HL-60 (cell line): ENCODE results near the gene LY9.

Experiments used
- DNase-seq, 2 experiments: peaks; one replicate each; pipeline ENCODE4 v3.0.0-alpha.2; 2010 to 2020; ENCODE audit warnings: low read depth in 1 of 2, low spot score in 1 of 2
- H3K27ac ChIP-seq: fragments of 250-450 bp; sonication (Bioruptor Pico); replicated peaks from 2 replicates; pipeline ENCODE4 v1.5.1; 2020; ENCODE audit warnings: mild to moderate bottlenecking, moderate library complexity
- H3K27me3 ChIP-seq: fragments of 250-450 bp; sonication (Bioruptor Pico); 2 replicates; pipeline ENCODE4 v1.5.1; 2021; ENCODE audit warnings: mild to moderate bottlenecking, moderate library complexity; ENCODE audit not compliant: insufficient read depth, poor library complexity, severe bottlenecking
- H3K4me3 ChIP-seq: replicated peaks from 2 replicates; pipeline ENCODE4 v1.5.1; 2011; ENCODE audit warnings: mild to moderate bottlenecking, control low read depth, low read length; ENCODE audit not compliant: insufficient read depth
- GABPA ChIP-seq: IDR thresholded peaks from 2 replicates; pipeline ENCODE4 v1.6.1; 2012; ENCODE audit warnings: low read depth
- POLR2AphosphoS5 ChIP-seq: IDR thresholded peaks from 2 replicates; pipeline ENCODE4 v1.6.1; 2012; ENCODE audit warnings: low read depth
- REST ChIP-seq: IDR thresholded peaks from 2 replicates; pipeline ENCODE4 v1.6.1; 2012; ENCODE audit warnings: low read depth; ENCODE audit not compliant: insufficient replicate concordance
- SPI1 ChIP-seq: IDR thresholded peaks from 2 replicates; pipeline ENCODE4 v1.6.1; 2012; ENCODE audit warnings: low read depth, mild to moderate bottlenecking, borderline replicate concordance
- TF ChIP-seq, protein P1 (sequence below): IDR thresholded peaks from one replicate; pipeline ENCODE4 v1.5.1; 2011; ENCODE audit warnings: low read length, control low read depth, inconsistent platforms; ENCODE audit not compliant: insufficient read depth

The LY9 gene

GRCh38 chr1:160758521-160758920 lies 37.5 kb upstream of the LY9 start:
- TF ChIP-seq POLR2AphosphoS5 (no peak), REST (no peak), GABPA (no peak)

DNA sequence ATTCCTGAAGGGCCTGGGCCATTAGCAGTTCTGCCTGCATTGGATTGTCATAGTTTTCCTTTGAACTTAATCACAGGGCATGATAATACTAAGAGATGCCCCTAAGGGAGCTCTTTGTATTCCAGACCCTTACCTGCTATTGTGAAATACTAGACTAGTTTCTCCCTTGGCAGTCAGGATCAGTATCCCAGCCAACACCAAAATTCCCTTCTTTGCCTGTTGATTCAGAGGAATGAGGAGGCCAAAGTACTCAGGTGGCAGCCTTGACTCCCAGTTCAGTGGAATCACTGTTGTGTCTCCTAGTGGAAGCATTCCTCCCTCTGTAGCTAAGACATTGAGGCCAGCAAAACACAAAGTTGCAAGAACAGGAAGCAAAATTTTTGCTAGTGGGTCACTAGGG lies 36.2 kb upstream of the LY9 start:
- TF ChIP-seq SPI1: no peak
- no peak for TF ChIP-seq GABPA
- TF ChIP-seq REST: no peak
- no peak for TF ChIP-seq POLR2AphosphoS5
- TF ChIP-seq, protein P1, sequence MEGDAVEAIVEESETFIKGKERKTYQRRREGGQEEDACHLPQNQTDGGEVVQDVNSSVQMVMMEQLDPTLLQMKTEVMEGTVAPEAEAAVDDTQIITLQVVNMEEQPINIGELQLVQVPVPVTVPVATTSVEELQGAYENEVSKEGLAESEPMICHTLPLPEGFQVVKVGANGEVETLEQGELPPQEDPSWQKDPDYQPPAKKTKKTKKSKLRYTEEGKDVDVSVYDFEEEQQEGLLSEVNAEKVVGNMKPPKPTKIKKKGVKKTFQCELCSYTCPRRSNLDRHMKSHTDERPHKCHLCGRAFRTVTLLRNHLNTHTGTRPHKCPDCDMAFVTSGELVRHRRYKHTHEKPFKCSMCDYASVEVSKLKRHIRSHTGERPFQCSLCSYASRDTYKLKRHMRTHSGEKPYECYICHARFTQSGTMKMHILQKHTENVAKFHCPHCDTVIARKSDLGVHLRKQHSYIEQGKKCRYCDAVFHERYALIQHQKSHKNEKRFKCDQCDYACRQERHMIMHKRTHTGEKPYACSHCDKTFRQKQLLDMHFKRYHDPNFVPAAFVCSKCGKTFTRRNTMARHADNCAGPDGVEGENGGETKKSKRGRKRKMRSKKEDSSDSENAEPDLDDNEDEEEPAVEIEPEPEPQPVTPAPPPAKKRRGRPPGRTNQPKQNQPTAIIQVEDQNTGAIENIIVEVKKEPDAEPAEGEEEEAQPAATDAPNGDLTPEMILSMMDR: no peak
- no peak for DNase-seq
- H3K27ac ChIP-seq: no peak overlapping the region
- H3K27me3 ChIP-seq: no peaks in the 10 kb centered on the region
- no peak overlapping the region for H3K4me3 ChIP-seq

More at GRCh38 chr1:160758521-160758920, 37.5 kb upstream of the LY9 start:
- DNase-seq: no peak
- Histone ChIP-seq H3K27ac (no peak overlapping the region), H3K27me3 (no peaks in the 10 kb centered on the region), H3K4me3 (no peak overlapping the region)

DNA sequence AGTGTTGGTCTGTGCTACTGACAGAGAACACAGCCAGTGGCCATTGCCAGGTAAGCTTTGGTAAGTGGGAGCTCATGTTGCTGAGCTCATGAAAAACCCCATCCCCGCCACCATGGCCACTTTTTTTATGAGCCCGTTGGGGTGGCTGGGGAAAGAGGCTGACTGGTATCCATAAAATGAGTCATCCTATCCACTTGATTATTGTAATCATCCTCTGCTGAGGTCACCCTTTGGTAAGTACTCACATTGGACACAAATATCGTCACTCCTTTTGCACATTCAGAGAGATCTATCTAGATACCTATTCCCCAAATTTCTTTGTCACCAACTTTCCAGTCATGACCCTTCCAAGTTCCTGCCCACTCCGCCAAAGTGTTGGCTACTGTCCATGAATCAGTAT lies 34.9 kb upstream of the LY9 start:
- no peak for DNase-seq
- Histone ChIP-seq H3K4me3 (no peak overlapping the region), H3K27ac (no peak overlapping the region), H3K27me3 (no peaks in the 10 kb centered on the region)
- TF ChIP-seq POLR2AphosphoS5 (no peak), REST (no peak), GABPA (no peak), SPI1 (no peak)
- TF ChIP-seq, protein P1: no peak

- no peak for DNase-seq
- Histone ChIP-seq H3K27ac (no peak overlapping the region), H3K4me3 (no peak overlapping the region), H3K27me3 (no peaks in the 10 kb centered on the region)
- no peak for TF ChIP-seq GABPA
- no peak for TF ChIP-seq SPI1
- TF ChIP-seq POLR2AphosphoS5: no peak
Measured at GRCh38 chr1:160761886-160762285, 34.1 kb upstream of the LY9 start.
